GM12878 (cell line): ENCODE measurements around the gene TRAPPC12. TPM values are rescaled to one million over a fixed set of nuclear protein-coding genes. Genes with fewer than 3 reads are reported as not detected.

ENCODE experiments used
- ATAC-seq: fragments of 200-7000 bp; cut with Tn5 transposase; 3 replicates; pipeline ENCODE4 v1.9.1; 2020; ENCODE audit warnings: mild to moderate bottlenecking, moderate library complexity
- BruUV-seq: library from RNA; stranded (reverse); fragments of 400-500 nt; replicated peaks from 2 replicates; lab custom pipeline; 2021; lab: Mats Ljungman, UMichigan
- CTCF ChIA-PET: fragments of 300-600 bp; sonication (Branson Sonifier 250); formaldehyde crosslinking; extraction: SDS; loops from one replicate; lab custom pipeline; 2021; ENCODE audit warnings: inconsistent platforms; lab: Yijun Ruan, JAX
- POLR2A ChIA-PET: fragments of 350-600 bp; formaldehyde crosslinking; extraction: SDS; loops from one replicate; lab custom pipeline; 2021; ENCODE audit warnings: inconsistent platforms; lab: Charles Lee
- RAD21 ChIA-PET: fragments of 300-600 bp; sonication (Branson Sonifier 250); formaldehyde crosslinking; loops from one replicate; lab custom pipeline; 2023; ENCODE audit warnings: antibody characterized with exemption; ENCODE audit not compliant: unreplicated experiment; lab: Charles Lee
- SMC1A ChIA-PET: fragments of 300-600 bp; sonication (Branson Sonifier 250); formaldehyde crosslinking; loops from one replicate; lab custom pipeline; 2023; ENCODE audit not compliant: unreplicated experiment, uncharacterized antibody; lab: Charles Lee
- DNase-seq: peaks from one replicate; pipeline ENCODE4 v3.0.0-alpha.2; 2011; ENCODE audit warnings: low read depth, low spot score
- FAIRE-seq: peaks from 3 replicates; lab custom pipeline; 2011; peaks lifted over from hg19 to GRCh38; lab: Jason Lieb, UNC
- H2AFZ ChIP-seq: 2 replicates; pipeline ENCODE4 v1.6.0; 2011; ENCODE audit warnings: low read depth, low read length, control low read depth; ENCODE audit not compliant: control insufficient read depth
- H3K27ac ChIP-seq: 2 replicates; pipeline ENCODE4 v1.5.1; 2011; ENCODE audit warnings: control low read depth; ENCODE audit not compliant: control insufficient read depth, insufficient read depth
- H3K27me3 ChIP-seq, 2 experiments: replicated peaks in 1 of 2; 2 replicates each; pipeline versions ENCODE4 v1.6.0 to v1.6.1; 2011; ENCODE audit warnings: low read length in 1 of 2; ENCODE audit not compliant: control insufficient read depth in 2 of 2, insufficient read depth in 2 of 2
- H3K36me3 ChIP-seq, 2 experiments: 2 replicates each; pipeline ENCODE4 v1.5.1; 2011; ENCODE audit warnings: low read length in 1 of 2; ENCODE audit not compliant: control insufficient read depth in 2 of 2, insufficient read depth in 2 of 2
- H3K4me1 ChIP-seq: 2 replicates; pipeline ENCODE4 v1.6.1; 2011; ENCODE audit warnings: mild to moderate bottlenecking, low read length, moderate library complexity, mixed read lengths; ENCODE audit not compliant: control insufficient read depth, insufficient read depth
- H3K4me2 ChIP-seq: 2 replicates; pipeline ENCODE4 v1.6.0; 2011; ENCODE audit warnings: control low read depth; ENCODE audit not compliant: control insufficient read depth, insufficient read depth
- H3K4me3 ChIP-seq: fragments of 200-600 bp; sonication (generic); 2 replicates; pipeline ENCODE4 v1.5.1; 2016
- H3K79me2 ChIP-seq: 2 replicates; pipeline ENCODE4 v1.6.0; 2011; ENCODE audit warnings: low read length; ENCODE audit not compliant: control insufficient read depth, insufficient read depth
- H3K9ac ChIP-seq: 2 replicates; pipeline ENCODE4 v1.8.0; 2011; ENCODE audit warnings: low read length, control low read depth, mixed read lengths; ENCODE audit not compliant: control insufficient read depth, insufficient read depth
- H3K9me3 ChIP-seq: replicated peaks from 3 replicates; pipeline ENCODE4 v1.5.1; 2011; ENCODE audit warnings: mild to moderate bottlenecking, low read length; ENCODE audit not compliant: control insufficient read depth, insufficient read depth
- H4K20me1 ChIP-seq: 2 replicates; pipeline ENCODE4 v1.6.0; 2011; ENCODE audit not compliant: control insufficient read depth, insufficient read depth
- ATF7 ChIP-seq: fragments of 450-650 bp; IDR thresholded peaks from 2 replicates; pipeline ENCODE4 v1.6.1; 2016; ENCODE audit warnings: low read depth, mild to moderate bottlenecking
- BCL3 ChIP-seq: IDR thresholded peaks from 2 replicates; pipeline ENCODE4 v1.6.1; 2011; ENCODE audit warnings: borderline replicate concordance, low read depth, mild to moderate bottlenecking, moderate library complexity, low read length; ENCODE audit not compliant: insufficient read depth, poor library complexity, severe bottlenecking
- CREM ChIP-seq: IDR thresholded peaks from 2 replicates; pipeline ENCODE4 v1.6.1; 2014; ENCODE audit warnings: antibody characterized with exemption, low read depth
- E4F1 ChIP-seq: fragments of 450-650 bp; IDR thresholded peaks from 2 replicates; pipeline ENCODE4 v1.6.1; 2018; ENCODE audit warnings: borderline replicate concordance, mild to moderate bottlenecking; ENCODE audit not compliant: partially characterized antibody
- ESRRA ChIP-seq: IDR thresholded peaks from 2 replicates; pipeline ENCODE4 v1.6.1; 2012; ENCODE audit warnings: mild to moderate bottlenecking, low read length, improper control_type of control experiment
- IRF5 ChIP-seq: fragments of 450-650 bp; IDR thresholded peaks from 2 replicates; pipeline ENCODE4 v1.6.1; 2017; ENCODE audit warnings: borderline replicate concordance
- KLF5 ChIP-seq: fragments of 450-650 bp; IDR thresholded peaks from 2 replicates; pipeline ENCODE4 v1.6.1; 2014; ENCODE audit warnings: mild to moderate bottlenecking; ENCODE audit not compliant: partially characterized antibody
- MYC ChIP-seq: IDR thresholded peaks from 2 replicates; pipeline ENCODE4 v1.6.1; 2011; ENCODE audit warnings: mild to moderate bottlenecking, low read length, moderate library complexity, inconsistent platforms; ENCODE audit not compliant: insufficient read depth, insufficient replicate concordance, insufficient read length, severe bottlenecking
- NR2F1 ChIP-seq: fragments of 450-650 bp; conservative IDR thresholded peaks from 2 replicates; pipeline ENCODE4 v1.6.1; 2017; ENCODE audit warnings: mild to moderate bottlenecking
- RFX5 ChIP-seq: IDR thresholded peaks from 2 replicates; pipeline ENCODE4 v1.6.1; 2011; ENCODE audit warnings: low read depth, low read length, improper control_type of control experiment
- SMAD1 ChIP-seq: fragments of 450-650 bp; IDR thresholded peaks from 2 replicates; pipeline ENCODE4 v1.6.1; 2018; ENCODE audit warnings: mild to moderate bottlenecking, low read depth; ENCODE audit not compliant: partially characterized antibody
- SMAD5 ChIP-seq: IDR thresholded peaks from 2 replicates; pipeline ENCODE4 v1.6.1; 2016; ENCODE audit warnings: antibody characterized with exemption, low read depth
- ZNF687 ChIP-seq: fragments of 450-650 bp; IDR thresholded peaks from 2 replicates; pipeline ENCODE4 v1.6.1; 2017; ENCODE audit warnings: mild to moderate bottlenecking, moderate library complexity
- WGBS: methylation state at CpG from one replicate; pipeline ENCODE4 v1.1.6; 2016; ENCODE audit warnings: low lambda C conversion rate; ENCODE audit not compliant: insufficient replicate concordance, insufficient coverage; ENCODE audit errors: missing lambda C conversion rate; 5-methylcytosine and 5-hydroxymethylcytosine counted together
- in situ Hi-C: fragments of 300-500 bp; cut with MboI; formaldehyde crosslinking; loops from 9 replicates; pipeline ENCODE4 v1.14.3; 2018; ENCODE audit warnings: mixed read lengths
- intact Hi-C: fragments of 100-400 bp; cut with micrococcal nuclease; formaldehyde crosslinking; loops from one replicate; pipeline ENCODE4 v1.14.2; 2022; ENCODE audit not compliant: unreplicated experiment
- polyA plus RNA-seq, 11 experiments: library from polyadenylated mRNA; depleted of rRNA in 4 of 11; unstranded in 6 of 11; stranded (reverse) in 5 of 11; fragments of >200 nt; fragmentation: Nextera tagmentation in 4 of 11; fragmentation: Illumina TruSeq in 1 of 11; extraction: Ambion mirVana in 4 of 11; extraction: Trizol in 1 of 11; gene quantifications; 1 replicate in 1 of 11; 2 replicates in 10 of 11; pipeline versions ENCODE4 v1.2.1 to v1.2.3, GENCODE V29; 2011 to 2016; ENCODE audit warnings: inconsistent platforms in 2 of 11, missing spikeins in 2 of 11, low read depth in 1 of 11
- total RNA-seq, 4 experiments: library from RNA; depleted of rRNA in 3 of 4; stranded (reverse); fragments of >200 nt in 3 of 4; fragmentation: Illumina TruSeq in 1 of 4; extraction: Trizol in 1 of 4; gene quantifications; 2 replicates each; pipeline versions ENCODE4 v1.2.1 to v1.2.3, GENCODE V29; 2013 to 2021

Gene TRAPPC12
- total and polyA plus RNA-seq, 10 of the 15 experiments (the other 5 are each of a cell fraction or from before 2014, with no cell fraction given), result 8.6 to 77.1 (median 37.4) TPM

- H3K9ac ChIP-seq, result no peak overlapping the region
- CTCF ChIA-PET, result interaction anchor here (0.6 to 1.9 kb wide), 2 partner anchors 34 to 35 kb away, joined by 4 read pairs; no protein-coding TSS in a partner anchor
- FAIRE-seq (no peak), DNase-seq (no peak), ATAC-seq (no peak)
- no peaks in the 10 kb centered on the region for H3K79me2 ChIP-seq
- H3K27ac ChIP-seq, result no peak overlapping the region
- peaks cover 11% of the 10 kb centered on the region for H3K4me1 ChIP-seq
- WGBS, result 77% methylated on average over 28 of the region's 30 CpGs
- H3K4me3 ChIP-seq, result no peak overlapping the region
- no peaks in the 10 kb centered on the region for H3K27me3 ChIP-seq
- POLR2A ChIA-PET, result no interaction called here
- in situ Hi-C loops, result loop anchor here (25.0 kb wide), 1 partner anchor 1345 kb away; no protein-coding TSS in a partner anchor
- intact Hi-C loops, result no loop called here
- no TSS peak for BruUV-seq
- H3K36me3 ChIP-seq, result peaks cover 8% of the 10 kb centered on the region in 2 experiments; a peak in 3 of 4 replicates
- RAD21 ChIA-PET, result no interaction called here
- no peak overlapping the region for H3K4me2 ChIP-seq
- H4K20me1 ChIP-seq, result no peaks in the 10 kb centered on the region
- SMC1A ChIA-PET, result interaction anchor here (0.7 kb wide), 1 partner anchor 48 kb away, joined by 3 read pairs; no protein-coding TSS in a partner anchor
- no peaks in the 10 kb centered on the region for H3K9me3 ChIP-seq
- H2AFZ ChIP-seq, result no peak overlapping the region
- no peak for TF ChIP-seq BCL3
- no peak for TF ChIP-seq IRF5
- no peak for TF ChIP-seq SMAD5
- TF ChIP-seq KLF5, result no peak
- no peak for TF ChIP-seq MYC
- no peak for TF ChIP-seq CREM
- TF ChIP-seq ESRRA, result no peak
- no peak for TF ChIP-seq E4F1
- TF ChIP-seq ATF7, result no peak
- no peak for TF ChIP-seq NR2F1
- no peak for TF ChIP-seq ZNF687
- TF ChIP-seq SMAD1, result no peak
- TF ChIP-seq RFX5, result no peak
Observed at GRCh38 chr2:3457524-3458395, 78.3 kb downstream of the TRAPPC12 start.
